Endodermal cell (in vitro differentiated cells): ENCODE data around the gene HSD17B3. TPM values are rescaled to one million over a fixed set of nuclear protein-coding genes. Genes with fewer than 3 reads are reported as not detected.

Experiments used
- DNase-seq: peaks from one replicate; pipeline ENCODE4 v3.0.0-alpha.2; 2017
- H3K27ac ChIP-seq: 2 replicates; pipeline ENCODE4 v1.5.1; 2013; ENCODE audit warnings: mild to moderate bottlenecking, low read depth, low read length, moderate library complexity
- H3K27me3 ChIP-seq: 2 replicates; pipeline ENCODE4 v1.6.1; 2013; ENCODE audit warnings: mild to moderate bottlenecking, low read length, moderate library complexity; ENCODE audit not compliant: insufficient read depth, control insufficient read depth, poor library complexity, severe bottlenecking
- H3K36me3 ChIP-seq: 2 replicates; pipeline ENCODE4 v1.7.0; 2013; ENCODE audit warnings: mild to moderate bottlenecking, low read length, moderate library complexity; ENCODE audit not compliant: control insufficient read depth, insufficient read depth
- H3K4me1 ChIP-seq: one replicate; pipeline ENCODE4 v1.7.0; 2013; ENCODE audit warnings: low read length; ENCODE audit not compliant: control insufficient read depth, insufficient read depth
- H3K4me3 ChIP-seq: 2 replicates; pipeline ENCODE4 v1.5.1; 2013; ENCODE audit warnings: mild to moderate bottlenecking, low read length, moderate library complexity
- H3K9ac ChIP-seq: 2 replicates; pipeline ENCODE4 v1.6.1; 2013; ENCODE audit warnings: mild to moderate bottlenecking, low read length, moderate library complexity; ENCODE audit not compliant: poor library complexity, severe bottlenecking; ENCODE audit errors: extremely low read depth
- H3K9me3 ChIP-seq: 2 replicates; pipeline ENCODE4 v1.6.1; 2013; ENCODE audit warnings: mild to moderate bottlenecking, low read length, moderate library complexity; ENCODE audit not compliant: control insufficient read depth
- H3K27ac Mint-ChIP-seq: 2 replicates; pipeline ENCODE4 v1.8.0; 2020; ENCODE audit warnings: mixed read lengths
- H3K27me3 Mint-ChIP-seq: 2 replicates; pipeline ENCODE4 v1.8.0; 2021; ENCODE audit warnings: mild to moderate bottlenecking, mixed read lengths; ENCODE audit not compliant: insufficient read depth
- H3K36me3 Mint-ChIP-seq: 2 replicates; pipeline ENCODE4 v1.8.0; 2020; ENCODE audit warnings: low read depth, mixed read lengths
- H3K4me1 Mint-ChIP-seq: 2 replicates; pipeline ENCODE4 v1.8.0; 2020; ENCODE audit warnings: mixed read lengths
- H3K4me3 Mint-ChIP-seq: 2 replicates; pipeline ENCODE4 v1.8.0; 2020; ENCODE audit warnings: mild to moderate bottlenecking, moderate library complexity, mixed read lengths
- H3K9me3 Mint-ChIP-seq: 2 replicates; pipeline ENCODE4 v1.8.0; 2020; ENCODE audit warnings: mild to moderate bottlenecking, mixed read lengths
- CTCF ChIP-seq: fragments of 200-600 bp; sonication (generic); conservative IDR thresholded peaks from 2 replicates; pipeline ENCODE4 v1.5.0; 2021; ENCODE audit warnings: antibody characterized with exemption, mild to moderate bottlenecking
- WGBS, 2 experiments: methylation state at CpG; one replicate each; pipeline versions ENCODE4 v1.1.5 to v1.1.7; 2013; ENCODE audit warnings: missing lambda C conversion rate in 2 of 2, mixed read lengths in 1 of 2; ENCODE audit not compliant: insufficient coverage in 1 of 2, insufficient read length in 1 of 2; 5-methylcytosine and 5-hydroxymethylcytosine counted together
- total RNA-seq, 2 donors: library from RNA; stranded (reverse); fragmentation: NEBNext Ultra II Directional in 1 of 2; extraction: Animal tissue kit (Norgen Biotek cat#: 25700) in 1 of 2; gene quantifications; 2 replicates in 1 of 2; 3 replicates in 1 of 2; pipeline ENCODE4 v1.2.1, GENCODE V29; 2021

The HSD17B3 gene
- total RNA-seq, 2 donors from 2014 or later = 0.40 TPM; not detected in 1

GRCh38 chr9:96217754-96218693 is 84.0 kb downstream of the HSD17B3 start:
- no peak overlapping the region for H3K9ac ChIP-seq
- H3K4me1 ChIP-seq = peaks cover 2% of the 10 kb centered on the region
- peaks cover 49% of the 10 kb centered on the region for H3K27me3 Mint-ChIP-seq
- 13 to 17% methylated on average over 27 to 43 of the region's 43 CpGs for WGBS, 2 experiments
- no peak overlapping the region for H3K27ac ChIP-seq
- H3K36me3 Mint-ChIP-seq = no peaks in the 10 kb centered on the region
- H3K9me3 Mint-ChIP-seq = peaks cover 5% of the 10 kb centered on the region
- H3K4me3 ChIP-seq = peak overlapping the region; percentile 59
- peak overlapping the region; percentile 50 for H3K4me3 Mint-ChIP-seq
- no peaks in the 10 kb centered on the region for H3K27me3 ChIP-seq
- H3K4me1 Mint-ChIP-seq = peaks cover 30% of the 10 kb centered on the region
- H3K9me3 ChIP-seq = no peaks in the 10 kb centered on the region
- H3K27ac Mint-ChIP-seq = peak overlapping the region; percentile 64
- peak; percentile 94 for DNase-seq
- H3K36me3 ChIP-seq = no peaks in the 10 kb centered on the region
- peak; percentile 99 for TF ChIP-seq CTCF

- Histone ChIP-seq H3K27ac (no peak overlapping the region), H3K9me3 (no peaks in the 10 kb centered on the region), H3K27me3 (no peaks in the 10 kb centered on the region), H3K4me1 (peaks cover 2% of the 10 kb centered on the region), H3K36me3 (no peaks in the 10 kb centered on the region), H3K9ac (no peak overlapping the region), H3K4me3 (no peak overlapping the region)
- Mint-ChIP-seq H3K4me1 (peaks cover 30% of the 10 kb centered on the region), H3K27ac (peak overlapping the region; percentile 64), H3K36me3 (no peaks in the 10 kb centered on the region), H3K4me3 (peak overlapping the region; percentile 50), H3K27me3 (peaks cover 47% of the 10 kb centered on the region), H3K9me3 (peaks cover 5% of the 10 kb centered on the region)
- no peak for TF ChIP-seq CTCF
- DNase-seq = peak; percentile 67
- WGBS, 2 experiments = 48 to 50% methylated on average over 9 to 11 of the region's 11 CpGs
Observed at GRCh38 chr9:96217294-96217707, 84.7 kb downstream of the HSD17B3 start.

GRCh38 chr9:96216583-96216982 is 85.4 kb downstream of the HSD17B3 start:
- no peak for DNase-seq
- H3K36me3 Mint-ChIP-seq = no peaks in the 10 kb centered on the region
- WGBS, 2 experiments = 85 to 90% methylated on average over 4 to 5 of the region's 5 CpGs
- Histone ChIP-seq H3K36me3 (no peaks in the 10 kb centered on the region), H3K9me3 (no peaks in the 10 kb centered on the region), H3K4me1 (peaks cover 2% of the 10 kb centered on the region), H3K4me3 (no peak overlapping the region), H3K9ac (no peak overlapping the region), H3K27me3 (no peaks in the 10 kb centered on the region), H3K27ac (no peak overlapping the region)
- H3K27ac Mint-ChIP-seq = no peak overlapping the region
- TF ChIP-seq CTCF = no peak
- peaks cover 30% of the 10 kb centered on the region for H3K4me1 Mint-ChIP-seq
- H3K4me3 Mint-ChIP-seq = peak overlapping the region; percentile 50
- H3K9me3 Mint-ChIP-seq = peaks cover 5% of the 10 kb centered on the region
- H3K27me3 Mint-ChIP-seq = peaks cover 44% of the 10 kb centered on the region
